ENCODE results near the gene MCAM. TPM values are rescaled to one million over a fixed set of nuclear protein-coding genes. Genes with fewer than 3 reads are reported as not detected.

The MCAM gene
- total RNA-seq, 1 experiment from 2014 or later = 26.4 TPM

- H3K4me1 Mint-ChIP-seq = peaks cover 14% of the 10 kb centered on the region
- no peak for TF ChIP-seq ELF4 (CRISPR knock-in tag; IDR thresholded peaks at IDR 0.05; ENCODE audit: low read depth)
- no peak for TF ChIP-seq USF1 (CRISPR knock-in tag; IDR thresholded peaks at IDR 0.05)
- no peak for TF ChIP-seq MYBL2 (CRISPR knock-in tag; IDR thresholded peaks at IDR 0.05)
- TF ChIP-seq ZNF317 (CRISPR knock-in tag; IDR thresholded peaks at IDR 0.05; ENCODE audit: borderline replicate concordance, low read depth) = no peak
- TF ChIP-seq RELA (CRISPR knock-in tag; IDR thresholded peaks at IDR 0.05; ENCODE audit: borderline replicate concordance) = no peak
- TF ChIP-seq ATF3 (CRISPR knock-in tag; conservative IDR thresholded peaks at IDR 0.05) = no peak
- TF ChIP-seq MLX (CRISPR knock-in tag; IDR thresholded peaks at IDR 0.05) = no peak
- no peak for TF ChIP-seq TEAD1 (CRISPR knock-in tag; IDR thresholded peaks at IDR 0.05)
- no peak for TF ChIP-seq CBFB (CRISPR knock-in tag; IDR thresholded peaks at IDR 0.05; ENCODE audit: low read depth)
- no peak for TF ChIP-seq ZNF416 (CRISPR knock-in tag; IDR thresholded peaks at IDR 0.05)
- no peak for TF ChIP-seq NR2C2 (CRISPR knock-in tag; IDR thresholded peaks at IDR 0.05)
- no peak for TF ChIP-seq ZNF263 (CRISPR knock-in tag; IDR thresholded peaks at IDR 0.05; ENCODE audit: low read depth)
- H3K27me3 Mint-ChIP-seq (ENCODE audit: low read depth) = peaks cover 33% of the 10 kb centered on the region
- no peaks in the 10 kb centered on the region for H3K36me3 Mint-ChIP-seq
- no peak overlapping the region for H3K4me3 Mint-ChIP-seq
- H3K27ac Mint-ChIP-seq = no peak overlapping the region
- H3K9me3 Mint-ChIP-seq = 0 out of 2 replicates have a peak, but pooled peaks cover 4% of the 10 kb centered on the region
- DNase-seq (ENCODE audit: low spot score) (no peak), ATAC-seq (no peak)
- ChIA-PET POLR2A (no interaction called here), CTCF (interaction anchor here (1.1 to 2.0 kb wide), 3 partner anchors 11 to 13 kb away, joined by 6 to 11 read pairs (median 8); partner anchors contain the start of gene C1QTNF5)
Measured at GRCh38 chr11:119351232-119351631, 34.3 kb upstream of the MCAM start.

- H3K36me3 Mint-ChIP-seq = no peaks in the 10 kb centered on the region
- H3K4me1 Mint-ChIP-seq = peaks cover 6% of the 10 kb centered on the region
- CTCF ChIA-PET = interaction anchor here (0.6 to 1.7 kb wide), 4 partner anchors 10 to 125 kb away, joined by 3 to 9 read pairs (median 5); no protein-coding TSS in a partner anchor
- POLR2A ChIA-PET = no interaction called here
- DNase-seq (ENCODE audit: low spot score) = no peak
- no peak for TF ChIP-seq ZNF138 (CRISPR knock-in tag; conservative IDR thresholded peaks at IDR 0.05)
- no peak for TF ChIP-seq NFATC4 (CRISPR knock-in tag; IDR thresholded peaks at IDR 0.05)
- no peak for TF ChIP-seq PRDM15 (CRISPR knock-in tag; IDR thresholded peaks at IDR 0.05)
- TF ChIP-seq HMGXB4 (CRISPR knock-in tag; IDR thresholded peaks at IDR 0.05) = no peak
- no peak for TF ChIP-seq TEAD1 (CRISPR knock-in tag; IDR thresholded peaks at IDR 0.05)
- TF ChIP-seq ZBTB21 (CRISPR knock-in tag; IDR thresholded peaks at IDR 0.05; ENCODE audit: borderline replicate concordance) = no peak
- TF ChIP-seq SOX15 (CRISPR knock-in tag; IDR thresholded peaks at IDR 0.05) = no peak
- no peak for TF ChIP-seq FOXP1 (CRISPR knock-in tag; IDR thresholded peaks at IDR 0.05; ENCODE audit: borderline replicate concordance)
- no peak for TF ChIP-seq ZNF396 (CRISPR knock-in tag; IDR thresholded peaks at IDR 0.05; ENCODE audit: borderline replicate concordance)
- no peak overlapping the region for H3K4me3 Mint-ChIP-seq
- H3K27ac Mint-ChIP-seq = no peak overlapping the region
- ATAC-seq = no peak
- H3K27me3 Mint-ChIP-seq (ENCODE audit: low read depth) = peaks cover 39% of the 10 kb centered on the region
- 0 out of 2 replicates have a peak, but pooled peaks cover 4% of the 10 kb centered on the region for H3K9me3 Mint-ChIP-seq
Measured at GRCh38 chr11:119350302-119350701, 33.4 kb upstream of the MCAM start.

Data from WTC11 (cell line).